GM10248 (cell line): ENCODE measurements around the gene PAM.

Experiments
- CTCF ChIA-PET: fragments of 300-600 bp; sonication (Branson Sonifier 250); formaldehyde crosslinking; extraction: SDS; loops from one replicate; lab custom pipeline; 2021; ENCODE audit warnings: antibody characterized with exemption; lab: Yijun Ruan, JAX
- POLR2A ChIA-PET: fragments of 350-650 bp; sonication (Branson Sonifier 250); formaldehyde crosslinking; extraction: SDS; loops from one replicate; lab custom pipeline; 2020; ENCODE audit warnings: antibody characterized with exemption; lab: Yijun Ruan, JAX
- DNase-seq: peaks from one replicate; pipeline ENCODE4 v3.0.0; 2012; ENCODE audit errors: extremely low spot score
- CTCF ChIP-seq: IDR thresholded peaks from 2 replicates; pipeline ENCODE4 v1.5.1; 2012; ENCODE audit warnings: mild to moderate bottlenecking, low read depth; ENCODE audit errors: extremely low read depth, missing control alignments, control extremely low read depth

PAM gene

GRCh38 chr5:102754767-102755431 is at the start of gene PAM:
TSS of gene PAM (plus strand) at chr5:102755305. CDS start at chr5:102866196, 110,891 bp downstream.
- ChIA-PET POLR2A (interaction anchor here (0.6 to 0.8 kb wide), 2 partner anchors 10 to 198 kb away, joined by 3 read pairs; no protein-coding TSS in a partner anchor), CTCF (interaction anchor here (0.7 to 3.3 kb wide), 5 partner anchors 10 to 470 kb away, joined by 3 to 21 read pairs (median 4); no protein-coding TSS in a partner anchor)
- TF ChIP-seq CTCF, result no peak
- peak; percentile 92 for DNase-seq

GRCh38 chr5:102711525-102712385 is 43.4 kb upstream of the PAM start:
- no peak for DNase-seq
- CTCF ChIA-PET, result interaction anchor here (1.4 to 1.6 kb wide), 3 partner anchors 13 to 30 kb away, joined by 3 to 4 read pairs (median 3); no protein-coding TSS in a partner anchor
- POLR2A ChIA-PET, result no interaction called here
- no peak for TF ChIP-seq CTCF

- DNase-seq, result no peak
- POLR2A ChIA-PET, result no interaction called here
- TF ChIP-seq CTCF, result no peak
- CTCF ChIA-PET, result no interaction called here
Measured at GRCh38 chr5:102713278-102713677, 41.8 kb upstream of the PAM start.

- no peak for TF ChIP-seq CTCF
Measured at GRCh38 chr5:102713682-102714231, 41.3 kb upstream of the PAM start.

GRCh38 chr5:102715082-102715807 is 39.9 kb upstream of the PAM start:
- ChIA-PET POLR2A (no interaction called here), CTCF (interaction anchor here (0.8 to 1.4 kb wide), 5 partner anchors 9 to 84 kb away, joined by 3 to 8 read pairs (median 3); no protein-coding TSS in a partner anchor)
- no peak for DNase-seq
- TF ChIP-seq CTCF, result no peak

More at GRCh38 chr5:102713682-102714231, 41.3 kb upstream of the PAM start:
- CTCF ChIA-PET, result no interaction called here
- no peak for DNase-seq
- POLR2A ChIA-PET, result no interaction called here
